Heart left ventricle (tissue), 13 donors: ENCODE measurements around the gene SNCG.
"Not testable (repeated sequence)": the region's sequence is repeated elsewhere in the genome, so short reads cannot be mapped to it uniquely, and the experiment has no call there.

ENCODE experiments used
- CTCF ChIP-seq, 12 donors: fragments of 200-600 bp; sonication (generic) in 4 of 12; IDR thresholded peaks; one replicate each; pipeline versions ENCODE4 v1.5.0 to v1.8.0; 2018 to 2022; ENCODE audit warnings: antibody characterized with exemption in 12 of 12, mild to moderate bottlenecking in 5 of 12
- POLR2A ChIP-seq, 2 donors: fragments of 450-650 bp; IDR thresholded peaks; one replicate each; pipeline ENCODE4 v1.6.1; 2017; ENCODE audit warnings: antibody characterized with exemption in 2 of 2, mild to moderate bottlenecking in 2 of 2, moderate library complexity in 2 of 2
- donor health status: ischemic (EF 13 %, LVEDD 7.1; RV severe dilation, severe dysfunction).
- donor health status: DM: no; HTN: yes; CAD: no.
- donor health status: DM: no; HTN: no; CAD: no.
- donor health status: ischemic (EF 25% LVEDD 6.9; RV normal size, moderate dysfunction).
- donor health status: ischemic (EF 25% LVEDD 5.7; RV mildly dilated, moderate dysfunction).
- donor health status: ischemic (EF 35%, LVEDD 5.7; RV mildly dilated, moderate dysfunction).
- donor health status: nonischemic (EF 11% LVEDD 7.7; RV severe dilation, severe dysfunction).
- donor health status: DM: yes; HTN: yes; CAD: no.
- donor health status: PGD.
- donor health status: ischemic (EF 29% LVEDD 5.4; RV normal size, mild dysfunction).
- donor health status: nonischemic (EF 23%, LVEDD 6.1; RV moderate dilation, normal function).

GRCh38 chr10:86981020-86981419 lies 22.6 kb downstream of the SNCG start:
- TF ChIP-seq POLR2A, CTCF (IDR thresholded peaks at IDR 0.05): not testable (repeated sequence)
